ENCODE data around the gene ASXL1. TPM values are rescaled to one million over a fixed set of nuclear protein-coding genes. Genes with fewer than 3 reads are reported as not detected.
A peak's percentile ranks its signal among the peaks of the same experiment; 100 is the strongest.

ASXL1 gene
- total RNA-seq, 3 donors from 2014 or later (not counting 1 experiment from before 2014, with no cell fraction given): 106 to 125 (median 108) TPM

DNA sequence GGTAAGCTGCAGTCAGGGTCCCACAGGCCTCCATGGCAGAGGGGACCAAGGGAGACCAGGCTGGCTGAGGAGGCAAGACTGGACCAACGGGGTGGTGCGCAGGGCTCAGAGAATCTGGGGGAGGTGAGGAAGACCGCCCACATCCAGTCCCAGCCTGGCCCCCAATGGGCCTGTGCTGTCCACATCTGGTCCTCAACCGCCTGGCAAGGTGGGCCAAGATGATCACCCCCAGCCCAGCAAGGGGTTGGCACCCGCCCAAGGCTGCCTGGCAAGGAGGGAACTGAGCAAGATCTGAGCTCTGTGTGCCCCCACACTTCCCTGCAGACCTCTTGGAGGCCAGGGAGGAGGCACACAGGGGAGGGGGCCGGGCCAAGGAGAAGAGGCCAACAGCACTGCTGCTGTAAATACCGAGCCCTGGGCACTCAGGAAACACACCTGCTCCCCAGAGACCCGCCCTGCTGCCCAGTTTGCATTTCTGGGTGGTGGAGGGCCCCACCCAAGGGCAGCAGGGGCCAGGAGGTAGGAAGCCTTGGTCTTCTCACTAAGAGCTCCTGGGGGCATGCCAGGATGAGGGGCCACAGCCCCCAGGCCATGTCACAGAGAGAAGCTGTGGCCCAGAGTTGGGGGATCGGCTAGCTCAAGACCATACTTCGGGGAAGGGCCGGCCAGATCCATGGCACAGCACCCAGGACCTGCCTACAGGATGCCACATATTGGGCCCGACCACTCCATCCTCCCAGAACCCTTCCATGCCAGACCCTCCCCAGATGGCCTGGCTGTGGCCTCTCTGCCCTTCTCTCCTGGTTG lies 109.6 kb downstream of the ASXL1 start:
- DNase-seq: no peak
- no peak overlapping the region for H3K27ac ChIP-seq (ENCODE audit: low read length)
- peak overlapping the region in 1 of 2 donors; percentile 80 for H3K27ac Mint-ChIP-seq
- TF ChIP-seq, protein P1, sequence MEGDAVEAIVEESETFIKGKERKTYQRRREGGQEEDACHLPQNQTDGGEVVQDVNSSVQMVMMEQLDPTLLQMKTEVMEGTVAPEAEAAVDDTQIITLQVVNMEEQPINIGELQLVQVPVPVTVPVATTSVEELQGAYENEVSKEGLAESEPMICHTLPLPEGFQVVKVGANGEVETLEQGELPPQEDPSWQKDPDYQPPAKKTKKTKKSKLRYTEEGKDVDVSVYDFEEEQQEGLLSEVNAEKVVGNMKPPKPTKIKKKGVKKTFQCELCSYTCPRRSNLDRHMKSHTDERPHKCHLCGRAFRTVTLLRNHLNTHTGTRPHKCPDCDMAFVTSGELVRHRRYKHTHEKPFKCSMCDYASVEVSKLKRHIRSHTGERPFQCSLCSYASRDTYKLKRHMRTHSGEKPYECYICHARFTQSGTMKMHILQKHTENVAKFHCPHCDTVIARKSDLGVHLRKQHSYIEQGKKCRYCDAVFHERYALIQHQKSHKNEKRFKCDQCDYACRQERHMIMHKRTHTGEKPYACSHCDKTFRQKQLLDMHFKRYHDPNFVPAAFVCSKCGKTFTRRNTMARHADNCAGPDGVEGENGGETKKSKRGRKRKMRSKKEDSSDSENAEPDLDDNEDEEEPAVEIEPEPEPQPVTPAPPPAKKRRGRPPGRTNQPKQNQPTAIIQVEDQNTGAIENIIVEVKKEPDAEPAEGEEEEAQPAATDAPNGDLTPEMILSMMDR (IDR thresholded peaks at IDR 0.05): no peak
- peaks cover 20% of the 10 kb centered on the region for H3K36me3 ChIP-seq (ENCODE audit: control insufficient read depth, insufficient read depth, low read length)
- intact Hi-C loops (cut with micrococcal nuclease): no loop called here
- H3K4me1 Mint-ChIP-seq: peaks cover 0 to 30% of the 10 kb centered on the region in 2 donors
- H3K27me3 ChIP-seq (ENCODE audit: control insufficient read depth, insufficient read depth, low read length): no peaks in the 10 kb centered on the region
- no peaks in the 10 kb centered on the region for H3K9me3 ChIP-seq (ENCODE audit: control insufficient read depth, insufficient read depth, low read length)
- H3K27me3 Mint-ChIP-seq (ENCODE audit: low read depth in 2 of 2): no peaks in the 10 kb centered on the region
- no peak for ATAC-seq
- no peak overlapping the region for H3K4me3 ChIP-seq (ENCODE audit: low read length)
- peaks cover 34% of the 10 kb centered on the region for H3K4me1 ChIP-seq (ENCODE audit: control insufficient read depth, insufficient read depth, low read length)
- no peak overlapping the region for H3K4me3 Mint-ChIP-seq
- 88% methylated on average over 12 of the region's 12 CpGs for WGBS (ENCODE audit: insufficient coverage)
- no peaks in the 10 kb centered on the region for H3K36me3 Mint-ChIP-seq
- no peaks in the 10 kb centered on the region for H3K9me3 Mint-ChIP-seq

DNA sequence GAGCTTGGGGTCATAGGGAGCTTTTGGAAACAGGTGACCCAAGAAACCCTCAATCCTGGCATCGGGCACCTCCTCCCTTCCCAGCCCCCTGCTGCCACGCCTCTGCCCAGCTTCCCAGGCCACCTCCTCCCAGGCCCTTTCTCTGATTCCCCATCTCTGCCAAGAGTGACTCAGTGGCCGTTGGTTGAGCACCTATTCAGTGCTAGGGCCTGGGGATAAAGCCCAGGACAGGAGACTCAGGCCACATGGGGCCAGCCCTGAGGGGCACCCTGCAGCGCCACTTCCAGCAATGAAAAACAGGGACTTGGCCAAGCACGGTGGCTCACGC lies 110.1 kb downstream of the ASXL1 start:
- intact Hi-C loops (cut with micrococcal nuclease): no loop called here
- DNase-seq (no peak), ATAC-seq (no peak)
- Histone ChIP-seq H3K36me3 (ENCODE audit: control insufficient read depth, insufficient read depth, low read length) (peaks cover 22% of the 10 kb centered on the region), H3K4me1 (ENCODE audit: control insufficient read depth, insufficient read depth, low read length) (peaks cover 34% of the 10 kb centered on the region), H3K9me3 (ENCODE audit: control insufficient read depth, insufficient read depth, low read length) (no peaks in the 10 kb centered on the region), H3K27me3 (ENCODE audit: control insufficient read depth, insufficient read depth, low read length) (no peaks in the 10 kb centered on the region), H3K27ac (ENCODE audit: low read length) (no peak overlapping the region), H3K4me3 (ENCODE audit: low read length) (no peak overlapping the region)
- Mint-ChIP-seq H3K36me3 (no peaks in the 10 kb centered on the region), H3K4me1 (peaks cover 0 to 31% of the 10 kb centered on the region in 2 donors), H3K9me3 (no peaks in the 10 kb centered on the region), H3K4me3 (no peak overlapping the region), H3K27ac (peak overlapping the region in 1 of 2 donors; percentile 80), H3K27me3 (ENCODE audit: low read depth in 2 of 2) (no peaks in the 10 kb centered on the region)
- TF ChIP-seq, protein P1 (IDR thresholded peaks at IDR 0.05): no peak
- 94% methylated on average over 6 of the region's 6 CpGs for WGBS (ENCODE audit: insufficient coverage)

DNA sequence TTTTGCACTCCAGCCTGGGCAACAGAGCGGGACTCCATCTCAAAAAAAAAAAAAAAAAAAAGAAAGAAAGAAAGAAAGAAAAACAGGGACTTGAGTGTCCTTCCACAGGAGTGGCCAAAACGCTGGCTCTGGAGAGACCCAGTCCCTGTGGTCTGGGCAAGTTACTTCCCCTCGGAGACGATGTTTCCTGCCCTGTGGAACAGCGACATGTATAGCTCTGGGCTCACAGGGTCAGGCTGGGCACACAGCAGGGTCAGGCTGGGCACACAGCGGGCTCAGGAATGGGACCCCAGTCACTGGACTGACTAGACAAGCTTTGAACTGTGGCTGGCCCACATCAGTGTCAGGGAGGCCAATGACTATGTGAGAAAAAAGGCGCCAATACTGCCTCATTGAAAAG lies 110.7 kb downstream of the ASXL1 start:
- TF ChIP-seq, protein P1 (IDR thresholded peaks at IDR 0.05): no peak
- WGBS (ENCODE audit: insufficient coverage): 75% methylated on average over 7 of the region's 7 CpGs
- no peak for ATAC-seq
- Mint-ChIP-seq H3K9me3 (no peaks in the 10 kb centered on the region), H3K36me3 (no peaks in the 10 kb centered on the region), H3K27ac (peak overlapping the region in 1 of 2 donors; percentile 80), H3K4me3 (no peak overlapping the region), H3K27me3 (ENCODE audit: low read depth in 2 of 2) (no peaks in the 10 kb centered on the region), H3K4me1 (peaks cover 0 to 36% of the 10 kb centered on the region in 2 donors)
- H3K27ac ChIP-seq (ENCODE audit: low read length): no peak overlapping the region
- H3K4me1 ChIP-seq (ENCODE audit: control insufficient read depth, insufficient read depth, low read length): peaks cover 37% of the 10 kb centered on the region
- DNase-seq: no peak
- H3K9me3 ChIP-seq (ENCODE audit: control insufficient read depth, insufficient read depth, low read length): no peaks in the 10 kb centered on the region
- no peaks in the 10 kb centered on the region for H3K27me3 ChIP-seq (ENCODE audit: control insufficient read depth, insufficient read depth, low read length)
- no peak overlapping the region for H3K4me3 ChIP-seq (ENCODE audit: low read length)
- intact Hi-C loops (cut with micrococcal nuclease): no loop called here
- peaks cover 27% of the 10 kb centered on the region for H3K36me3 ChIP-seq (ENCODE audit: control insufficient read depth, insufficient read depth, low read length)
